Measurements from ENCODE around the gene NHERF2. TPM values are rescaled to one million over a fixed set of nuclear protein-coding genes. Genes with fewer than 3 reads are reported as not detected.

The NHERF2 gene
- total and polyA plus RNA-seq, 3 donors from 2014 or later, result 50.6 to 59.9 (median 54.1) TPM

DNA sequence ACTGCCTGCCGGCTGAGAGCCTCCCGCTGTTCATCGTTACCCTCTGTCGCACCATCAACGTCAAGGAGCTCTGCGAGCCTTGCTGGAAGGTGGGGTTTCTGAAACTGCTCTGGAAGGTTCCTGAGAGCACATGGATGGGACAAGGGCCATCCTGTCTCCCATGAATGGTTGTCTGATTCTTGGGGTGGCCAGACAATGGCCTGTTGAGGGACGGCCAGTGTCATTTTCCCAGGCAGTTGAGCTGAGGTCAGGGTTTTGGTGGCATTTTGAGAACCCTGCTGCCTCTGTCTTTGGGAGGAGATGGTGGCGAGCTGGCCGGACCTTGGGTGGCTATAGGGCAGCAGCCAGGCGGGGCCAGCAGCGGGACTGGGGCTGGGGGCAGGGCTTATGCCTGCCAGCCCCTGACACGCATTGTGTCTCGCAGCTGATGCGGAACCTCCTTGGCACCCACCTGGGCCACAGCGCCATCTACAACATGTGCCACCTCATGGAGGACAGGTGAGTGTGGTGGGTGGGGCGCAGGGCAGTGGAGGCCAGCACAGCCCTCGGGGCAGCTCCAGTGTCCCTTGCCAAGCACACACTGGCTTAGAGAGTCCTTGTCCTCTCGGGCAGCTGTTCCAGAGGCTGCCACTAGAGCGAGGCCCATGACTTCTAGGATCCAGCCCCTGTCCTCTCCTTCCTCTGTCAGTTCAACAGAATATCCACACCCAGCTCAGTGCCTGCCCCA lies 30.1 kb downstream of the NHERF2 start:
- Histone ChIP-seq H3K27ac (no peak overlapping the region), H3K36me3 (ENCODE audit: low read depth, missing control alignments) (no peaks in the 10 kb centered on the region), H3K4me3 (no peak overlapping the region), H3K4me1 (no peaks in the 10 kb centered on the region), H3K9me3 (no peaks in the 10 kb centered on the region), H3K27me3 (no peaks in the 10 kb centered on the region)
- intact Hi-C loops (cut with DNase I; ENCODE audit: low total_unique reads), result no loop called here
- TF ChIP-seq, protein P1, sequence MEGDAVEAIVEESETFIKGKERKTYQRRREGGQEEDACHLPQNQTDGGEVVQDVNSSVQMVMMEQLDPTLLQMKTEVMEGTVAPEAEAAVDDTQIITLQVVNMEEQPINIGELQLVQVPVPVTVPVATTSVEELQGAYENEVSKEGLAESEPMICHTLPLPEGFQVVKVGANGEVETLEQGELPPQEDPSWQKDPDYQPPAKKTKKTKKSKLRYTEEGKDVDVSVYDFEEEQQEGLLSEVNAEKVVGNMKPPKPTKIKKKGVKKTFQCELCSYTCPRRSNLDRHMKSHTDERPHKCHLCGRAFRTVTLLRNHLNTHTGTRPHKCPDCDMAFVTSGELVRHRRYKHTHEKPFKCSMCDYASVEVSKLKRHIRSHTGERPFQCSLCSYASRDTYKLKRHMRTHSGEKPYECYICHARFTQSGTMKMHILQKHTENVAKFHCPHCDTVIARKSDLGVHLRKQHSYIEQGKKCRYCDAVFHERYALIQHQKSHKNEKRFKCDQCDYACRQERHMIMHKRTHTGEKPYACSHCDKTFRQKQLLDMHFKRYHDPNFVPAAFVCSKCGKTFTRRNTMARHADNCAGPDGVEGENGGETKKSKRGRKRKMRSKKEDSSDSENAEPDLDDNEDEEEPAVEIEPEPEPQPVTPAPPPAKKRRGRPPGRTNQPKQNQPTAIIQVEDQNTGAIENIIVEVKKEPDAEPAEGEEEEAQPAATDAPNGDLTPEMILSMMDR (IDR thresholded peaks at IDR 0.05), result peak in 1 of 3 experiments; percentile 5
- TF ChIP-seq POLR2A (IDR thresholded peaks at IDR 0.05), result no peak
- WGBS, 2 donors, result 86 to 88% methylated on average over 18 to 19 of the region's 19 CpGs
- DNase-seq, result no peak

DNA sequence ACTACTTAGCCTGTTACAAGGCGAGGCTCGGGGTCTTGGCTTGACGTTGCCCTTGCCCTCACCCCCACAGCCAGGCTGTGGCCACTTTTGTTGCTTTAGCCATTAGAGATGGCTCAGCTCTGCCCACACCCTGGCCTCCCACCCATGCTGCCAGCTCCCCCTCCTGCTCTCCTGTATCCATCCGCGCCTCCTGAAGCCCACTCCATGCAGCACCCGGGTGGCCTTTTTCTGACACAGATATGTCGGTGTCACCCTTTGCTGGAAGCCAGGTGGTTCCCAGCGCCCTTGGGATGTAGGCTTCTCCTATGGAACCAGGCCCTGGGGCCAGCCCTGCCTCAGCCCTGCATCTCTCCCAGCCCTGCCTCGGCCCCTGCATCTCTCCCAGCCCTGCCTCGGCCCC lies 30.7 kb downstream of the NHERF2 start:
- intact Hi-C loops (cut with DNase I; ENCODE audit: low total_unique reads), result no loop called here
- no peak overlapping the region for H3K27ac ChIP-seq

DNA sequence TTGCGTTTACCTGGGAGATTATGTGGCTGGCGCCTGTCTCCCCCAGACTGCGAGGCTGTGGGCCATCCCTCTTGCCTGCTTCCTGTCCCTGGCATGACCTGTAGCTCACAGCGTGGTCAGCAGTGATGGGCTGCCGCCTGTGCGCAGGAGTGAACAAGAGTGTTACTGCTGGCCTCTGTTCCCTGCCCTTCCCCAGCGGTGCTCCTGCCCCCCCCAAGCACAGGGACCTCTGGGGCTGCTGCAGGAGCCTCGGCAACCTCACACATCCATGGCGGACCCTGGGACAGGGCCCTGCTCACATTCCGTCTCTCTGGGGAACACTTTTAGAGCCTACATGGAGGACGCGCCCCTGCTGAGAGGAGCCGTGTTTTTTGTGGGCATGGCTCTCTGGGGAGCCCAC lies 31.7 kb downstream of the NHERF2 start:
- no peaks in the 10 kb centered on the region for H3K27me3 ChIP-seq
- H3K36me3 ChIP-seq (ENCODE audit: low read depth, missing control alignments), result no peaks in the 10 kb centered on the region
- DNase-seq, result no peak
- H3K4me3 ChIP-seq, result no peak overlapping the region
- H3K27ac ChIP-seq, result no peak overlapping the region
- H3K4me1 ChIP-seq, result no peaks in the 10 kb centered on the region
- no peak for TF ChIP-seq POLR2A (IDR thresholded peaks at IDR 0.05)
- TF ChIP-seq, protein P1 (IDR thresholded peaks at IDR 0.05), result no peak
- 89 to 94% methylated on average over 3 to 13 of the region's 13 CpGs for WGBS, 2 donors
- no peaks in the 10 kb centered on the region for H3K9me3 ChIP-seq
- intact Hi-C loops (cut with DNase I; ENCODE audit: low total_unique reads), result no loop called here

More for the DNA sequence above, 30.7 kb downstream of the NHERF2 start:
- TF ChIP-seq, protein P1 (IDR thresholded peaks at IDR 0.05), result no peak
- no peak for TF ChIP-seq POLR2A (IDR thresholded peaks at IDR 0.05)
- H3K9me3 ChIP-seq, result no peaks in the 10 kb centered on the region
- H3K4me3 ChIP-seq, result no peak overlapping the region
- H3K4me1 ChIP-seq, result no peaks in the 10 kb centered on the region
- H3K36me3 ChIP-seq (ENCODE audit: low read depth, missing control alignments), result no peaks in the 10 kb centered on the region
- no peak for DNase-seq
- 88 to 93% methylated on average over 7 to 10 of the region's 10 CpGs for WGBS, 2 donors
- H3K27me3 ChIP-seq, result no peaks in the 10 kb centered on the region

DNA sequence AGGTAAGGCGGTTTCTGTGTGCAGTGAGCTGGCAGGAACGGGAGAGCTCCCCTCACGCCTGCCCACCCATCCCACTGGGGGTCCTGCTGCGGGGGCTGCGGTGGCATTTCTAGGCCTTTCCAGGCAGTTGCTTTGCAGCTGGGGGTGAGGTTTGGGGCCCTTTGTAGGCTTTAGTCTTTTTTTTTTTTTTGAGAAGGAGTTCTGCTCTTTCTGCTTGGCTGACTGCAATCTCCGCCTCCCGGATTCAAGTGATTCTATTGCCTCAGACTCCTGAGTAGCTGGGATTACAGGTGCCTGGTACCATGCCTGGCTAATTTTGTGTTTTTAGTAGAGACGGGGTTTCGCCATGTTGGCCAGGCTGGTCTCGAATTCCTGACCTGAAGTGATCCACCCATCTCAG lies 32.2 kb downstream of the NHERF2 start:
- Histone ChIP-seq H3K4me3 (no peak overlapping the region), H3K36me3 (ENCODE audit: low read depth, missing control alignments) (no peaks in the 10 kb centered on the region), H3K4me1 (no peaks in the 10 kb centered on the region), H3K27ac (no peak overlapping the region), H3K9me3 (no peaks in the 10 kb centered on the region), H3K27me3 (no peaks in the 10 kb centered on the region)
- DNase-seq, result no peak
- intact Hi-C loops (cut with DNase I; ENCODE audit: low total_unique reads), result no loop called here
- no peak for TF ChIP-seq POLR2A (IDR thresholded peaks at IDR 0.05)
- TF ChIP-seq, protein P1 (IDR thresholded peaks at IDR 0.05), result no peak
- 93 to 98% methylated on average over 9 to 10 of the region's 10 CpGs for WGBS, 2 donors

DNA sequence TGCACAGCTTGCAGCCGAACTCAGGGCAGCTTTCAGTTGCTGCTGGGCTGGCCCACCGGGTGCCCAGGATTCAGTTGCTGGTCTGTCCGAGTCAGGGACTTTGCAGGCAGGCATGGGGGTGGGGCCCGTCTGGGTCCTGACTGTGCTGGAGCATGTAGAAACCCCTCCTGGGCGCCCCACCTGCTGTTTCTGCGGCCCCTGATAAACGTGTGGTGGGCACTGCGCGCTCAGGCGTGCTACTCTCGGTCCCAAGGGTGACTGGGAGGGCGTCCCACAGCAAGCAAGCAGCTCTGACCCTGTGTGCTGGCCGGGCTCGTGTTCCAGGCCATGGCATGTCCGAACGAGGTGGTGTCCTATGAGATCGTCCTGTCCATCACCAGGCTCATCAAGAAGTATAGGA lies 33.6 kb downstream of the NHERF2 start:
- Histone ChIP-seq H3K4me3 (no peak overlapping the region), H3K4me1 (no peaks in the 10 kb centered on the region), H3K27me3 (no peaks in the 10 kb centered on the region), H3K27ac (no peak overlapping the region), H3K9me3 (no peaks in the 10 kb centered on the region), H3K36me3 (ENCODE audit: low read depth, missing control alignments) (no peaks in the 10 kb centered on the region)
- 71 to 94% methylated on average over 5 to 17 of the region's 17 CpGs for WGBS, 2 donors
- TF ChIP-seq POLR2A (IDR thresholded peaks at IDR 0.05), result no peak
- TF ChIP-seq, protein P1 (IDR thresholded peaks at IDR 0.05), result no peak
- no peak for DNase-seq
- intact Hi-C loops (cut with DNase I; ENCODE audit: low total_unique reads), result no loop called here
